Fibroblast of lung (primary cell): ENCODE results near the gene EDARADD.

ENCODE experiments used
- CTCF ChIP-seq, 2 donors: IDR thresholded peaks in 1 of 2; conservative IDR thresholded peaks in 1 of 2; 1 replicate in 1 of 2; 2 replicates in 1 of 2; pipeline ENCODE4 v1.5.1; 2011 to 2012; ENCODE audit warnings: low read length in 2 of 2, control low read depth in 1 of 2, inconsistent platforms in 1 of 2, low read depth in 1 of 2, mild to moderate bottlenecking in 1 of 2
- EZH2 ChIP-seq: IDR thresholded peaks from 2 replicates; pipeline ENCODE4 v1.5.1; 2012; ENCODE audit warnings: low read length, control low read depth, mild to moderate bottlenecking; ENCODE audit errors: missing control alignments

GRCh38 chr1:236516929-236517704 is 123.0 kb downstream of the EDARADD start:
- TF ChIP-seq CTCF (conservative IDR thresholded peaks at IDR 0.05 in 1 of 2, IDR thresholded peaks at IDR 0.05 in 1 of 2; ENCODE audit: low read depth in 1 of 2, low read length in 2 of 2) (no peak), EZH2 (no peak)
